DMS53 treated with DMSO at 0.1 percent for 48 hours (cell line): Measurements from ENCODE around the gene USH2A.

ENCODE experiments used
- DNase-seq: peaks from one replicate; lab custom pipeline; 2025; ENCODE audit not compliant: unreplicated experiment; lab: John Stamatoyannopoulos, UW

USH2A gene

GRCh38 chr1:215661033-215661432, 762.2 kb downstream of the USH2A start:
- DNase-seq: no peak

GRCh38 chr1:215660259-215660658, 763.0 kb downstream of the USH2A start:
- no peak for DNase-seq

- DNase-seq: no peak
These were observed 766.2 kb downstream of the USH2A start for GRCh38 chr1:215657047-215657446.

GRCh38 chr1:215652371-215652770, 770.9 kb downstream of the USH2A start:
- DNase-seq: no peak

- DNase-seq: no peak
These were observed 771.4 kb downstream of the USH2A start for GRCh38 chr1:215651867-215652266.

- DNase-seq: no peak
These were observed 772.6 kb downstream of the USH2A start for GRCh38 chr1:215650446-215651149.

- DNase-seq: no peak
These were observed 774.3 kb downstream of the USH2A start for GRCh38 chr1:215648957-215649356.

GRCh38 chr1:215647738-215648137, 775.5 kb downstream of the USH2A start:
- no peak for DNase-seq

GRCh38 chr1:215645861-215646260, 777.4 kb downstream of the USH2A start:
- no peak for DNase-seq

GRCh38 chr1:215645182-215645581, 778.1 kb downstream of the USH2A start:
- DNase-seq: no peak

- no peak for DNase-seq
These were observed 779.5 kb downstream of the USH2A start for GRCh38 chr1:215643592-215644321.

GRCh38 chr1:215640429-215641148, 782.7 kb downstream of the USH2A start:
- DNase-seq: no peak

- DNase-seq: no peak
These were observed 786.1 kb downstream of the USH2A start for GRCh38 chr1:215637041-215637573.

- DNase-seq: no peak
These were observed 786.8 kb downstream of the USH2A start for GRCh38 chr1:215636258-215636965.

- DNase-seq: no peak
These were observed 787.4 kb downstream of the USH2A start for GRCh38 chr1:215635827-215636226.

- no peak for DNase-seq
These were observed 791.8 kb downstream of the USH2A start for GRCh38 chr1:215631489-215631888.

- DNase-seq: no peak
These were observed 792.2 kb downstream of the USH2A start for GRCh38 chr1:215631040-215631439.

- DNase-seq: no peak
These were observed 797.3 kb downstream of the USH2A start for GRCh38 chr1:215625949-215626348.

- DNase-seq: no peak
These were observed 800.1 kb downstream of the USH2A start for GRCh38 chr1:215623162-215623561.

- DNase-seq: no peak
These were observed 805.3 kb downstream of the USH2A start for GRCh38 chr1:215617979-215618378.

- no peak for DNase-seq
These were observed 810.9 kb downstream of the USH2A start for GRCh38 chr1:215612391-215612790.
